Measurements from ENCODE around the gene KIF22.
"Not testable (repeated sequence)": the region's sequence is repeated elsewhere in the genome, so short reads cannot be mapped to it uniquely, and the experiment has no call there.

KIF22 gene

GRCh38 chr16:29766571-29766970 lies 24.0 kb upstream of the KIF22 start:
- no peak for DNase-seq (ENCODE audit: low read depth in 2 of 2)

- DNase-seq (ENCODE audit: low read depth in 2 of 2): no peak
Observed at GRCh38 chr16:29767062-29767461, 23.5 kb upstream of the KIF22 start.

- DNase-seq (ENCODE audit: low read depth in 2 of 2): no peak
Observed at GRCh38 chr16:29769507-29769906, 21.0 kb upstream of the KIF22 start.

- DNase-seq (ENCODE audit: low read depth in 2 of 2): no peak
Observed at GRCh38 chr16:29770250-29770929, 20.2 kb upstream of the KIF22 start.

- not testable (repeated sequence) for DNase-seq (ENCODE audit: low read depth in 2 of 2)
Observed at GRCh38 chr16:29772330-29772729, 18.2 kb upstream of the KIF22 start.

- DNase-seq (ENCODE audit: low read depth in 2 of 2): no peak
Observed at GRCh38 chr16:29774730-29775129, 15.8 kb upstream of the KIF22 start.

GRCh38 chr16:29775742-29776408 lies 14.7 kb upstream of the KIF22 start:
- DNase-seq (ENCODE audit: low read depth in 2 of 2): no peak

- DNase-seq (ENCODE audit: low read depth in 2 of 2): no peak
Observed at GRCh38 chr16:29777576-29778350, 12.8 kb upstream of the KIF22 start, which contains the start of gene ZG16. ZG16 (plus strand) TSS chr16:29778256; CDS start chr16:29779267, 1,011 bp downstream.

- no peak for DNase-seq (ENCODE audit: low read depth in 2 of 2)
Observed at GRCh38 chr16:29779474-29779873, 11.1 kb upstream of the KIF22 start.

GRCh38 chr16:29783094-29783953 lies 7.2 kb upstream of the KIF22 start:
- not testable (repeated sequence) for DNase-seq (ENCODE audit: low read depth in 2 of 2)

- DNase-seq (ENCODE audit: low read depth in 2 of 2): no peak
Observed at GRCh38 chr16:29784157-29784556, 6.4 kb upstream of the KIF22 start.

- no peak for DNase-seq (ENCODE audit: low read depth in 2 of 2)
Observed at GRCh38 chr16:29784901-29785500, 5.5 kb upstream of the KIF22 start.

- DNase-seq (ENCODE audit: low read depth in 2 of 2): not testable (repeated sequence)
Observed at GRCh38 chr16:29787155-29787554, 3.4 kb upstream of the KIF22 start.

- no peak for DNase-seq (ENCODE audit: low read depth in 2 of 2)
Observed at GRCh38 chr16:29789775-29790182, 772 bp upstream of the KIF22 start.

- no peak for DNase-seq (ENCODE audit: low read depth in 2 of 2)
Observed at GRCh38 chr16:29790949-29791844, 646 bp downstream of the KIF22 start.

- no peak for DNase-seq (ENCODE audit: low read depth in 2 of 2)
Observed at GRCh38 chr16:29791845-29792807, 1.6 kb downstream of the KIF22 start.

- not testable (repeated sequence) for DNase-seq (ENCODE audit: low read depth in 2 of 2)
Observed at GRCh38 chr16:29793153-29793552, 2.6 kb downstream of the KIF22 start.

- DNase-seq (ENCODE audit: low read depth in 2 of 2): no peak
Observed at GRCh38 chr16:29794231-29794710, 3.7 kb downstream of the KIF22 start.

- no peak for DNase-seq (ENCODE audit: low read depth in 2 of 2)
Observed at GRCh38 chr16:29802416-29802935, 11.9 kb downstream of the KIF22 start.

Measured in fibroblast of skin of left biceps (primary cell).